GM18526 (cell line): Measurements from ENCODE around the gene EXOC4.

ENCODE experiments used
- POLR2A ChIP-seq: IDR thresholded peaks from 3 replicates; pipeline ENCODE4 v1.6.1; 2011; ENCODE audit not compliant: insufficient read length; ENCODE audit errors: extremely low read depth

The EXOC4 gene

GRCh38 chr7:133601617-133602016, 348.7 kb downstream of the EXOC4 start:
- no peak for TF ChIP-seq POLR2A

DNA sequence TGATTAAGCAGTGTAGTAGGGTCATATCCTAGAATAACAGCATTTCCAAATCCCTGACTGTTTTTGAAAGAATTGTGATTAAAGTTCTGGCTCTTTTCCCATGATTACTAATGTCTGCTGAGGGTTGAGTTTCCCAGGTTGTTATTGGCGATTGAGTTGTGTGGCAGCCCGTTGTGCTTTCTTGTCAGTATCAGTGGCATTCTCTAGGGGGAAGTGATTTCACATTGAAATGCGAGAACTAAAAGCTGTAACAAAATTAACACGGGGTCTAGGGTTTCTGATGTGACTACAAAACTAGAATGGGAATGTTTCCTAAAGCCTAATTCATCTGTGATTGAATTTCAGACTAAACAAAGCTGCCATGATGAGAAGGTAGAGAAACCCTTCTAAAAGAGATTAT, 349.4 kb downstream of the EXOC4 start:
- no peak for TF ChIP-seq POLR2A

GRCh38 chr7:133606991-133607390, 354.1 kb downstream of the EXOC4 start:
- TF ChIP-seq POLR2A, result no peak

DNA sequence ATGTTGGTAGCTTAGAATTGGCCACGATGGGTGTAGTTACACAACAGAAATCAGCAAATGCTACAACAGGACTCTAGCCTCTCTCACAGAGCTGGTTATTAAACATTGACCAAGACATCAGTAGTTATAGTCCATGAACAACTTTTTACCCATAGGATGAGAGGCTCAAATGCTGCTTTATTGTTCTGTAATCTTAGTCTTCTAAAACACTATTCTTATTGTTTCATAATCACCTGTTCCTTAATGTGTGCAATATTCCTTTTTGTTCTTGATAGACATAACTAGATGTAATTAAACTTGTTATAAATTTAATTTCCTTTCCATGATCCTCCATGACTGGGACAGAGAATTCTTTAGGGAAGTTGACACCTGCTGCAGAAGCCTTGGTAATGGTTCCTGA, 356.9 kb downstream of the EXOC4 start:
- TF ChIP-seq POLR2A, result no peak

DNA sequence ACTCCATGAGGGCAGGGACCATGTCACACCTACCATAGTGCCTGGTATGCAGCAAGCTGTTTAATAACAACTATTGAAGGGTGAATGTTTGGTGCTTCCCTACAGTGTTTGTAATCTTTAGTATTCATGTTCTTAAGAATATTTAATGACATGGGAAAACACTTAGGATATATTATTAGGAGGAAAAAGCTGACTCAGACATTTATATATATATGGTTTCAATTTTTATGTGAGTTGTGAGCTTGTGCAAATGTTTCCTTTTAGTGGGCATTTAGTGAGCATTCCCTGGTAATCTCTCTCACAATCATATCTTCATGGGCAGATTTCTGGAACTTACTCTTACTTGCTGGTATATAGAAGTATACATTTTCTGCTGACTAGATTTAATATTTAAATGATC, 359.1 kb downstream of the EXOC4 start:
- TF ChIP-seq POLR2A, result no peak

- no peak for TF ChIP-seq POLR2A
Measured at GRCh38 chr7:133613250-133613790, 360.4 kb downstream of the EXOC4 start.

DNA sequence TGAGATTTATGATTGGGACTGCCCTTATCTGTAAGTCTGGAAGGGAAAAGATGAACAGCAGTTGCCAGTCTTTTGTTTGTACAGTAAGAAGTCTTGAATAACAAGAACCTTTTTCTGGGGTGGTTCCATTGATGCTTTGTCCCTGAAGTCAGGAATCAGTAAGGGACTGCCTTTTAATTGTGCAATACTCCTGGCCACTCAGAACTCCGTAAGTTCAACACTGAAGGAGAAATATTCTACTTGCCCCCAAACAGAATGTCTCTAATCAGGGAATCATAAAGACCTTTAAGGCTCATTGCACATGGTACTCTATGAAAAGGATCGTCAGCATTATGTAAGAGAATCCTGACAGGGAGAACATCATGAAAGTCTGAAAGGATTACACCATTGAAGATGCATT, 361.4 kb downstream of the EXOC4 start:
- TF ChIP-seq POLR2A, result no peak

GRCh38 chr7:133618970-133619369, 366.1 kb downstream of the EXOC4 start:
- TF ChIP-seq POLR2A, result no peak

DNA sequence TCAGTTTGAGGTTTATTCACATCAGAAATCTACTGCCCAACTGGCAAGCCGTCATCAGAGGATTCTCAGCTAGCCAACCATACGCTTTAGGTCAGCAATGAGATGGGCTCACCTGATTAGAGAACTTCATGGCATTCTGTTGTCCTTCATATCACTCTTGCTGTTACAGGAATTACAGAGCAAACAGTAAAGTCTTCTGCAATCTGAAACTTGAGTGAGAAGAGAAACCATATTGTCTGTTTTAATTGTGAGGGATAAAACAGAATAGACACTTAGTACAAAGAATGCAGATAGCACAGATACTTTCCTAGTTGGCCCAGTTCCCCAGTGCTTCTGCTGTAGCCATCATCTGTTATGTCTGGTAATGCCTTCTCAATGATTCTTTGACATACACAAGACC, 366.6 kb downstream of the EXOC4 start:
- no peak for TF ChIP-seq POLR2A

DNA sequence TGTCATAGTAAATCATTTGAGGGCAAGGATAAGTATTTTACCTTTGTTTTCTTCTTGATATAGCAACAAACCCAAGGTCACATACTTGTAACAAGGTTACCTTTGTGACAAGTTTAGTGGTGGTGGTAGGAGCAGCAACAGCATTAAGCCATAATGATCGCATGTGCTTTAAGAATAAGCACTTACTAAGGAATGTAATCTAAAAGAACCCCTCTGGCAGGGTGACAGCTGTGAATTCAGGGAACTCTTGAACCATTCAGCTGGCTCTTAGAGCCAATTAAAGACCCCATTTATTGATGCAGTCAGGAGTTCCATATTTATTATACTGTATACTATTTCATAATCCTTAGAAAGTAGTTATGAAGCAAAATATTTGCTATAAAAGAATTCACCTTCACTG, 370.8 kb downstream of the EXOC4 start:
- TF ChIP-seq POLR2A, result no peak

GRCh38 chr7:133625046-133625445, 372.2 kb downstream of the EXOC4 start:
- no peak for TF ChIP-seq POLR2A

- no peak for TF ChIP-seq POLR2A
Measured at GRCh38 chr7:133629701-133630100, 376.8 kb downstream of the EXOC4 start.

GRCh38 chr7:133633055-133633454, 380.2 kb downstream of the EXOC4 start:
- no peak for TF ChIP-seq POLR2A

DNA sequence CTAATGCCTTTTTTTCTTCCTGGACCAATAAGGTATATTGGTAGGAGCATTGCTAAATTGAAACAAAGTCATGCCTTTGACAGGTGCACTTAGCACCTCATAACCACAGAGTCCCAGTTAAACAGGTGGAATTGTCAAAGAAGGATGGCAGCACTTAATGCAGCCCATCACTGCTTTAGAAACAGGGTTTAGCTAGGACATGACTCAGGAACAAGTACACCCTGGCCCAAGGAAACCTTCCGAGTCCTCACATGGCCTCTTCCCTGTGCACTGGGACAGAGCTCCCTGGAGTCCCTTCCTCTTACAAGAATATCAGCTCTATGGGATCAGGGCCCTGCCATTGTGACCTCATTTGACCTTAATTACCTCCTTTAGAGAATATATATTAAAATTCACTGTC, 382.7 kb downstream of the EXOC4 start:
- TF ChIP-seq POLR2A, result no peak

DNA sequence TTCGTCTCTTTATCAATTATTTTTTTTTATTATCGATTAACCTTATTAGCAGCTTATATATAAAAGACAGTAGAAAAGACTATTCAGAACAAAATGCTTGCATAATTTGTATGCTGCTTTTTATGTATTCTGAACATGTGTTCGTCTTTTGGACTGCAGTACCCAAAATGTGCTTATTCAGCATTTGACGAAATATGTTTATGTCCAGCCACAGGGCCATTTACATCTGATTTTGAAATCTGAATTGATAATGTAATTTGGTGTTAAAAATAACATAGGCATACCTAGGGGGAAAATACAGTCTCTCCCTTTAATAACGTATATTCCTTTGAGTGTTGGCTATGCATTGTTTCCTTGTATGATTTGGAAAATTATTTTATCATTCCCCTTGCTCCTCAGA, 386.0 kb downstream of the EXOC4 start:
- TF ChIP-seq POLR2A, result no peak

DNA sequence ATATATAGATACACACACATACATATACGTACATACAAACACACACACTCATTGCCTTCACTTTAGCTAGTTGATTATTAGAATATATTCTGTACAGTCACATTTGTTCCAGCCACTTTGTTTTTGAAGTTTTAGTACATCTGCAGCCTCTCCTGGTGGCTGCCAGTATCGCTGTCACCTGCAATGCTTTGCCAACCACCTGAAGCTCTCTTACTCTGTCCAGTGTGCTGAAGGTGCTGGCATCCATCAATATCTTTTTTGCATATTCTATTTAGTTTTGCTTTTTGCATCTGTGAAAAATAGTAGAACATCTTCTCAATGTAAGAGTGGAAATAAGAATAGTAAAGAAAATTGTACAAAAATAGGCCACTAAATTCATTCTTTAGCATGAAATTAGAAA, 388.6 kb downstream of the EXOC4 start:
- TF ChIP-seq POLR2A, result no peak

GRCh38 chr7:133642907-133643306, 390.0 kb downstream of the EXOC4 start:
- TF ChIP-seq POLR2A, result no peak
